ENCODE measurements around the gene PRELID2. TPM values are rescaled to one million over a fixed set of nuclear protein-coding genes. Genes with fewer than 3 reads are reported as not detected.

The PRELID2 gene
- total RNA-seq, 4 donors from 2014 or later = 23.9 to 143 (median 106) TPM

DNA sequence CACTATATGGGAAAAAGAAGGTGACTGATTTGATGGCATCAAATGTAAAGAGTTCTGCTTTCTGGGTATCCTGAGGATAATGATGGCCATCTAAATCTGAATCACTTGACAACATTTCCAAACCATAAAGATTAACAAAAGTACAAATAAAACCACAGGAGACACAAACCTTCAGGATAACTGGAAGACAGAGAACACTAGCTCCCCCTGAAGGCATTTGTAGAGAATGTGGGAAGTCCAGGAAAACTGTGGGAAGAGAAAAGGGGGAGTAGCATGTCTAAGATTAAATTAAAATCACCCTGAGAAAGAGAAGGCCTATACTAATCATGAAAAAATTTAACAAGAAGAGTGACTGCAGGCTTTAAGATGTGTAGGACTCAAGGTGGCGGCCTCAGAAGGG is 116.2 kb downstream of the PRELID2 start:
- H3K4me1 ChIP-seq = peaks cover 0 to 2% (median 0%) of the 10 kb centered on the region in 4 donors
- TF ChIP-seq, protein P1, sequence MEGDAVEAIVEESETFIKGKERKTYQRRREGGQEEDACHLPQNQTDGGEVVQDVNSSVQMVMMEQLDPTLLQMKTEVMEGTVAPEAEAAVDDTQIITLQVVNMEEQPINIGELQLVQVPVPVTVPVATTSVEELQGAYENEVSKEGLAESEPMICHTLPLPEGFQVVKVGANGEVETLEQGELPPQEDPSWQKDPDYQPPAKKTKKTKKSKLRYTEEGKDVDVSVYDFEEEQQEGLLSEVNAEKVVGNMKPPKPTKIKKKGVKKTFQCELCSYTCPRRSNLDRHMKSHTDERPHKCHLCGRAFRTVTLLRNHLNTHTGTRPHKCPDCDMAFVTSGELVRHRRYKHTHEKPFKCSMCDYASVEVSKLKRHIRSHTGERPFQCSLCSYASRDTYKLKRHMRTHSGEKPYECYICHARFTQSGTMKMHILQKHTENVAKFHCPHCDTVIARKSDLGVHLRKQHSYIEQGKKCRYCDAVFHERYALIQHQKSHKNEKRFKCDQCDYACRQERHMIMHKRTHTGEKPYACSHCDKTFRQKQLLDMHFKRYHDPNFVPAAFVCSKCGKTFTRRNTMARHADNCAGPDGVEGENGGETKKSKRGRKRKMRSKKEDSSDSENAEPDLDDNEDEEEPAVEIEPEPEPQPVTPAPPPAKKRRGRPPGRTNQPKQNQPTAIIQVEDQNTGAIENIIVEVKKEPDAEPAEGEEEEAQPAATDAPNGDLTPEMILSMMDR (IDR thresholded peaks at IDR 0.05) = peak in 3 of 5 experiments; percentile 9 to 25 (median 12)
- TF ChIP-seq POLR2A (IDR thresholded peaks at IDR 0.05) (no peak), POLR2AphosphoS5 (IDR thresholded peaks at IDR 0.05) (no peak), EP300 (IDR thresholded peaks at IDR 0.05; ENCODE audit: low read depth) (no peak)
- DNase-seq = no peak
- intact Hi-C loops (cut with DNase I; ENCODE audit: low total_unique reads) = no loop called here
- in situ Hi-C loops (cut with MboI; ENCODE audit: low pct_ligation_motif_present in 1 of 4, low pct_unique_long_range_greater_than_20kb in 1 of 4, low sequenced_read_pairs in 3 of 4) = no loop called here
- H3K9me3 ChIP-seq = no peaks in the 10 kb centered on the region
- H3K4me3 ChIP-seq = no peak overlapping the region
- no peaks in the 10 kb centered on the region for H3K27me3 ChIP-seq
- no peaks in the 10 kb centered on the region for H3K36me3 ChIP-seq
- H3K27ac ChIP-seq = no peak overlapping the region
- 80 to 88% methylated on average over 1 of the region's 1 CpG for WGBS, 2 donors (ENCODE audit: low coverage in 1 of 2)

DNA sequence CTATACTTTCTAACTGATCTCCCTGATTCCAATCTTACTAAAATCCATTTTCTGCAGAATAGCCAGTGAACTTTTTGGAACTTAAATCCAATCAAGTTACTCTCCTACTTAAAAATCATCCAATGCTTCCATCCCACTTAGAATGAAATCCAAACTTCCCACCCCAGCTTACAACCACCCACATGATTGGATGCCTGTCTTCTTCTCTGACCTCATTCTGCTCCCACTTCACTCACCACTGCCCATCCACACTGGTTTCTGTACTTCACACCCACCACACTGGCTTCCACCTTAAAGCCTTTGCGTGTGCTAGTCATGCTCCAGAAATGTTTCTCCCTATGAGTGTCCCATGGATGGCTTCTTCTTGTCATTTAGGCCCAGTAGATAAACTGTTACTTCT is 119.7 kb downstream of the PRELID2 start:
- TF ChIP-seq POLR2A (IDR thresholded peaks at IDR 0.05) = no peak
- no peak for TF ChIP-seq POLR2AphosphoS5 (IDR thresholded peaks at IDR 0.05)
- TF ChIP-seq EP300 (IDR thresholded peaks at IDR 0.05; ENCODE audit: low read depth) = no peak
- TF ChIP-seq, protein P1 (IDR thresholded peaks at IDR 0.05) = no peak
- no peaks in the 10 kb centered on the region for H3K36me3 ChIP-seq
- peaks cover 0 to 5% (median 0%) of the 10 kb centered on the region in 4 donors for H3K4me1 ChIP-seq
- no peak overlapping the region for H3K27ac ChIP-seq
- no peak overlapping the region for H3K4me3 ChIP-seq
- DNase-seq = no peak
- intact Hi-C loops (cut with DNase I; ENCODE audit: low total_unique reads) = no loop called here
- no peaks in the 10 kb centered on the region for H3K9me3 ChIP-seq
- H3K27me3 ChIP-seq = no peaks in the 10 kb centered on the region
- in situ Hi-C loops (cut with MboI; ENCODE audit: low pct_ligation_motif_present in 1 of 4, low pct_unique_long_range_greater_than_20kb in 1 of 4, low sequenced_read_pairs in 3 of 4) = no loop called here
- WGBS, 2 donors (ENCODE audit: low coverage in 1 of 2) = 100% methylated on average over 1 of the region's 1 CpG; no CpG with 5 or more reads in 1 of the 2 donors

DNA sequence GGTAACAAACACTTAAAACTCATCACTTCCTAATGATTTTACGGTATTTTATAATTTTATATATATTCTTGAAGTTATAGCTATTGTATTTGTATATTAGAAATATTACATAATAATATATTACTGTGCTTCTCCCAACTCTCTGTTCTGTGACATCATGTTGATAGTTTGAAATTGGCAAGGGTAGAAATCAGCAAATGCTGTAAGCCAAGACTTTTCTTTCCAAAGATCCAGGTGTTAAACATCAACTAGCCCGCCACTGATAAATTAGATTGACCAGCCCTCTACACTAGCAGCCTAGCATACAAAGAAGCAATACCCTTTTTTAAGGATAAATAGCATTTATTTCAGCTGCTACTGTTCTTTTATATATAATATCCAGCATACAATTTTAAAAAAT is 122.9 kb downstream of the PRELID2 start:
- DNase-seq = no peak
- Histone ChIP-seq H3K9me3 (no peaks in the 10 kb centered on the region), H3K27me3 (no peaks in the 10 kb centered on the region), H3K27ac (no peak overlapping the region), H3K36me3 (no peaks in the 10 kb centered on the region), H3K4me3 (no peak overlapping the region), H3K4me1 (peaks cover 0 to 5% (median 0%) of the 10 kb centered on the region in 4 donors)
- WGBS, 2 donors (ENCODE audit: low coverage in 1 of 2) = 86 to 93% methylated on average over 2 of the region's 2 CpGs
- intact Hi-C loops (cut with DNase I; ENCODE audit: low total_unique reads) (no loop called here), in situ Hi-C loops (cut with MboI; ENCODE audit: low pct_ligation_motif_present in 1 of 4, low pct_unique_long_range_greater_than_20kb in 1 of 4, low sequenced_read_pairs in 3 of 4) (no loop called here)
- TF ChIP-seq, protein P1 (IDR thresholded peaks at IDR 0.05) = no peak

DNA sequence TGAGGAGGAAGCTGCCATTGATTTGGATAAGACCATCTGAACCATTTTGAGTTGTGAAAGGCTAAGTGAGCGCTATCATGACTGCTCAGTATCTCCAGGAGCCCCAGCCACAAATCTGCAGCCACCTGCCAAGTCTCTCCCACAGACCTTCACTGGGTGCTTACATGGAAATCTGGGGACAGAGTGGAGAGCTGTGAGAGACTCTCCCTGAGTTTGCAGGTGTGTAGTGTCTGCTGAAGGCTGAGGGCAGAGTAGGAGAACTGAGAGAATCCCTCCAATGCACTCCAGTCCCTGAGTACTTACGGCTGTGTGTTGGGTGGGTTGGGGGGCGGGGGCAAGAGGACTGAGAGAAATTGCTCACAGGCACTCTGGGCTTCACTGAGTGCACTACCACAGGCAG is 123.7 kb downstream of the PRELID2 start:
- Histone ChIP-seq H3K4me3 (no peak overlapping the region), H3K4me1 (peaks cover 0 to 5% (median 0%) of the 10 kb centered on the region in 4 donors), H3K36me3 (no peaks in the 10 kb centered on the region), H3K27me3 (no peaks in the 10 kb centered on the region), H3K9me3 (no peaks in the 10 kb centered on the region), H3K27ac (no peak overlapping the region)
- no peak for TF ChIP-seq POLR2A (IDR thresholded peaks at IDR 0.05)
- no peak for TF ChIP-seq EP300 (IDR thresholded peaks at IDR 0.05; ENCODE audit: low read depth)
- TF ChIP-seq POLR2AphosphoS5 (IDR thresholded peaks at IDR 0.05) = no peak
- TF ChIP-seq, protein P1 (IDR thresholded peaks at IDR 0.05) = no peak
- no peak for DNase-seq
- WGBS, 2 donors (ENCODE audit: low coverage in 1 of 2) = 94% methylated on average over 3 of the region's 3 CpGs; no CpG with 5 or more reads in 1 of the 2 donors
- in situ Hi-C loops (cut with MboI; ENCODE audit: low pct_ligation_motif_present in 1 of 4, low pct_unique_long_range_greater_than_20kb in 1 of 4, low sequenced_read_pairs in 3 of 4) = no loop called here
- intact Hi-C loops (cut with DNase I; ENCODE audit: low total_unique reads) = no loop called here

Other genes with a start within 250 kb of the PRELID2 start
- not detected for gene GRXCR2, start 37.7 kb upstream of the PRELID2 start, total RNA-seq
- 100 to 1,000 TPM in 2 of 4 donors, 10 to 100 TPM in 2; 67.9 to 172 (median 96.3) TPM for gene SH3RF2, start 101.2 kb upstream of the PRELID2 start, total RNA-seq

Data from transverse colon (tissue), 4 donors.